Ishikawa (cell line): ENCODE results near the gene LPP.

Experiments used
- CEBPB ChIP-seq: IDR thresholded peaks from 2 replicates; pipeline ENCODE4 v1.6.1; 2012
- CREB1 ChIP-seq: IDR thresholded peaks from 2 replicates; pipeline ENCODE4 v1.6.1; 2012; ENCODE audit warnings: low read depth
- EGR1 ChIP-seq: IDR thresholded peaks from 2 replicates; pipeline ENCODE4 v1.6.1; 2012
- EP300 ChIP-seq: IDR thresholded peaks from 2 replicates; pipeline ENCODE4 v1.6.1; 2012; ENCODE audit warnings: borderline replicate concordance
- FOXM1 ChIP-seq: IDR thresholded peaks from 2 replicates; pipeline ENCODE4 v1.6.1; 2012; ENCODE audit warnings: low read depth, borderline replicate concordance
- MAX ChIP-seq: IDR thresholded peaks from 2 replicates; pipeline ENCODE4 v1.6.1; 2012
- NFIC ChIP-seq: IDR thresholded peaks from 2 replicates; pipeline ENCODE4 v1.6.1; 2012
- RAD21 ChIP-seq: IDR thresholded peaks from 2 replicates; pipeline ENCODE4 v1.6.1; 2012; ENCODE audit warnings: low read depth
- TAF1 ChIP-seq: IDR thresholded peaks from 2 replicates; pipeline ENCODE4 v1.6.1; 2012; ENCODE audit warnings: low read depth, mild to moderate bottlenecking
- TCF12 ChIP-seq: IDR thresholded peaks from 2 replicates; pipeline ENCODE4 v1.6.1; 2012; ENCODE audit warnings: low read depth
- TEAD4 ChIP-seq: IDR thresholded peaks from 2 replicates; pipeline ENCODE4 v1.6.1; 2012
- YY1 ChIP-seq: IDR thresholded peaks from 2 replicates; pipeline ENCODE4 v1.6.1; 2012; ENCODE audit warnings: low read depth
- ZBTB7A ChIP-seq: IDR thresholded peaks from 2 replicates; pipeline ENCODE4 v1.6.1; 2012; ENCODE audit warnings: low read depth
- TF ChIP-seq, protein P1 (sequence below): IDR thresholded peaks from 2 replicates; pipeline ENCODE4 v1.6.1; 2012
- TF ChIP-seq, protein P2 (sequence below): IDR thresholded peaks from 2 replicates; pipeline ENCODE4 v1.6.1; 2012; ENCODE audit warnings: low read depth, mild to moderate bottlenecking

The LPP gene

DNA sequence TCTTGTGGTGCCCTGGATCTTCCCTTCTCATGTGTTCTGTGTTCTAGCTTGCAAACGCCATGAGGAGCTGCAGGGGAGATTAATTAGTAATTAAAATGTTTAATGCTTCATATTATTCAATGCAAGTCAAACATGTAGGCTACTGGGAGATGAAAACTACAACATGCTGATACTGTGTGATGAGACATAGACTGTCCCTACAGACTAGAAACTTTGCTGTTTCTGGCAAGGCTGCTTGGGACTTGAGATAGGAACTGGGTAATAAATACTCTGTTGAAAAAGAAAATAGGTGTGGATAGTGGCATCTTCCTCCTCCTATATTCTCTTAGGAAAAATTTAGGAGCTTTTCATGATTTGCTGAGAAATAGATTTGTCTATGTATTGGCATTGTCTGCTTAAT lies 379.2 kb downstream of the LPP start:
- TF ChIP-seq RAD21 (no peak), EP300 (no peak), TEAD4 (no peak), TAF1 (no peak), CREB1 (no peak), CEBPB (no peak), EGR1 (no peak), NFIC (no peak), YY1 (no peak), MAX (no peak), TCF12 (no peak), FOXM1 (no peak), ZBTB7A (no peak)
- TF ChIP-seq, protein P1, sequence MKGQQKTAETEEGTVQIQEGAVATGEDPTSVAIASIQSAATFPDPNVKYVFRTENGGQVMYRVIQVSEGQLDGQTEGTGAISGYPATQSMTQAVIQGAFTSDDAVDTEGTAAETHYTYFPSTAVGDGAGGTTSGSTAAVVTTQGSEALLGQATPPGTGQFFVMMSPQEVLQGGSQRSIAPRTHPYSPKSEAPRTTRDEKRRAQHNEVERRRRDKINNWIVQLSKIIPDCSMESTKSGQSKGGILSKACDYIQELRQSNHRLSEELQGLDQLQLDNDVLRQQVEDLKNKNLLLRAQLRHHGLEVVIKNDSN = no peak
- TF ChIP-seq, protein P2, sequence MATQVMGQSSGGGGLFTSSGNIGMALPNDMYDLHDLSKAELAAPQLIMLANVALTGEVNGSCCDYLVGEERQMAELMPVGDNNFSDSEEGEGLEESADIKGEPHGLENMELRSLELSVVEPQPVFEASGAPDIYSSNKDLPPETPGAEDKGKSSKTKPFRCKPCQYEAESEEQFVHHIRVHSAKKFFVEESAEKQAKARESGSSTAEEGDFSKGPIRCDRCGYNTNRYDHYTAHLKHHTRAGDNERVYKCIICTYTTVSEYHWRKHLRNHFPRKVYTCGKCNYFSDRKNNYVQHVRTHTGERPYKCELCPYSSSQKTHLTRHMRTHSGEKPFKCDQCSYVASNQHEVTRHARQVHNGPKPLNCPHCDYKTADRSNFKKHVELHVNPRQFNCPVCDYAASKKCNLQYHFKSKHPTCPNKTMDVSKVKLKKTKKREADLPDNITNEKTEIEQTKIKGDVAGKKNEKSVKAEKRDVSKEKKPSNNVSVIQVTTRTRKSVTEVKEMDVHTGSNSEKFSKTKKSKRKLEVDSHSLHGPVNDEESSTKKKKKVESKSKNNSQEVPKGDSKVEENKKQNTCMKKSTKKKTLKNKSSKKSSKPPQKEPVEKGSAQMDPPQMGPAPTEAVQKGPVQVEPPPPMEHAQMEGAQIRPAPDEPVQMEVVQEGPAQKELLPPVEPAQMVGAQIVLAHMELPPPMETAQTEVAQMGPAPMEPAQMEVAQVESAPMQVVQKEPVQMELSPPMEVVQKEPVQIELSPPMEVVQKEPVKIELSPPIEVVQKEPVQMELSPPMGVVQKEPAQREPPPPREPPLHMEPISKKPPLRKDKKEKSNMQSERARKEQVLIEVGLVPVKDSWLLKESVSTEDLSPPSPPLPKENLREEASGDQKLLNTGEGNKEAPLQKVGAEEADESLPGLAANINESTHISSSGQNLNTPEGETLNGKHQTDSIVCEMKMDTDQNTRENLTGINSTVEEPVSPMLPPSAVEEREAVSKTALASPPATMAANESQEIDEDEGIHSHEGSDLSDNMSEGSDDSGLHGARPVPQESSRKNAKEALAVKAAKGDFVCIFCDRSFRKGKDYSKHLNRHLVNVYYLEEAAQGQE = no peak

DNA sequence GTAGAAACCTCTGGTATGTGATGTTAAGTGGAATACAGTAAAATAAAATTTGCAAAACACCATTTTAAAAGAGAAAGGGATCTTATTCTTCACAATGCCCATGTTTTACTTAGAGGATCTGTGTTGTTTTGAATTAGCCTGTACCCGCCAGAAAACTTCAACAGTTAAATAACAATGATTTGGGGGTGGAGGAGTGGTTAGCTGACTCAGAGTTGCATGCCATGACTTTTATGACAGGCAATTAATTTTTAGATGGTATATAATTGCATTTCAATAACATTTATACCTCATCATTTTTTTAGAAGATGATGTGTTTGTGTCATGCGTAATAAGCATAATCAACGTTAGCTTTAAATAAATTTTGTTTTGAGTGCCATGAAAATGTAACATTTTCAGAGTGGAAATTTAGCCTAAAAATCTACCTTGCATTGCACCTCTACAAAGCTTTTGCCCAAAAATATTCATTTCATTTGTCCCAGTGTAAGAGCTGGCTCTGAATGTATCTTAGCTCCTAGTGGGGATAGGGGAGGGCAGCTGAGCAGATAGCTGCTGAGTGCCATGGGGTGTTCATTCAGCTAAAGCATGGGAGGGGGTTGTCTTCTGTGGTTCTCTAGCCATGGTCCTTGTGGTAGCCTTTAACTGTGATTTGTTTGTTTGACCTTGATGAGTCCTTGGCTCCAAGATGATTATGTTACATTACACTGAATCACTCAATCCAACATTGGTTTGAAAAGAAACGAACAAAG lies 379.8 kb downstream of the LPP start:
- TF ChIP-seq ZBTB7A (no peak), TAF1 (no peak), CREB1 (no peak), MAX (no peak), EP300 (no peak), YY1 (no peak), NFIC (no peak)

DNA sequence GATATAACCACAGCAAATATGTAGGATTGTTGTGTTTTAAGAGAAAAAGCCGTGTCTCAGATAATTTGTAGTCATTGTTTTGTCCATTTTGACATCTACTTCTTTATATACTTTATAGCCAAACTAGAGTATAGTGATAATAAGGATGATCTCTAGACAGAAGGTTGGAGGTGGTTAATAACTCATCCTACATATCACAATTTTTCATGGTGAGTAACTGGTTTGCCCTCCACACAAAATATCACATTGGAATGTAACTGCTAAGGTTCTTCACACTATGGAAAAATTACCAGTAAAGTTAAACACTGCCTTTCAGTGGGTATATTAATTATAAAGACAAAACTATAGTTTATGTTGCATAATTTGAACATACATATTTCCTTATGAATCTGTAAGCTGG lies 380.7 kb downstream of the LPP start:
- TF ChIP-seq FOXM1 (no peak), TEAD4 (no peak), TCF12 (no peak), EP300 (no peak), EGR1 (no peak), RAD21 (no peak), MAX (no peak), TAF1 (no peak)

DNA sequence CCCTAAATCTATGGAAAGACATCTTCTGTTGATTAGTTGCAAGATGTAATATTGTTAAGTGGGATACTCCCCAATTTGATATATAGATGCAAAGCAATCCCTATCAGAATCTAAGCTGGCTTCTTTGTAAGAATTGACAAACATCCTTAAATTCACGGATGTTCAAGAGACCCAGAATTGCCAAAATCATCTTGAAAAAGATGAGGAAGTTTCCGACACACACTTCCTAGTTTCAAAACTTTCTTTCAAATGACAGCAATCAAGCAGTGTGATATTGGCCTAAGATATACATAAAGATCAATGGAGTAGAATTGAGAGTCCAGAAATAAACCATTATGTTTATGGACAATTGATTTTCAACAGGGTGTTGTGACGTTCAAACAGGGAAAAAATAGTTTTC lies 383.6 kb downstream of the LPP start:
- TF ChIP-seq TCF12 (no peak), CEBPB (no peak), RAD21 (no peak), TAF1 (no peak), YY1 (no peak), EGR1 (no peak), EP300 (no peak), TEAD4 (no peak), NFIC (no peak), MAX (no peak), FOXM1 (no peak), CREB1 (no peak), ZBTB7A (no peak)
- TF ChIP-seq, protein P2 = no peak
- TF ChIP-seq, protein P1 = no peak

DNA sequence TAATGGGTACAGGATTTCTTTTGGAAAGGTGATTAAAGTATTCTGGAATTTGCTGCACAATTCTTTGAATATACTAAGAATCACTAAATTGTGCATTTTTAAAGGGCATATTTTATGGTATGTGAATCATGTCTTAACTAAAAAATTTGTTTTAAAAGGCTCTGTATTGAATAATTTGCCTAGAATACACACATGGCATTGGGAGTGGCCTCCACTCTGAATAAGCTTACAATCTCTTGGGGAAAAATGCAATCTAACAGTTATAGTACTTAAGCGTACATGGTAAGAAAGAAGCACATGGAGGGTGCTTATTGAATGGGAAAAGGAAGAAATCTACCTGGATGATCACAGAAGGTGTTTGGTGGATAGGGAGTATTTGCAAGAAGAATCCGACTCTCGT lies 385.1 kb downstream of the LPP start:
- no peak for TF ChIP-seq FOXM1
